ENCODE results near the gene RSRC1.
"Not testable (repeated sequence)": the region's sequence is repeated elsewhere in the genome, so short reads cannot be mapped to it uniquely, and the experiment has no call there.

The RSRC1 gene

DNA sequence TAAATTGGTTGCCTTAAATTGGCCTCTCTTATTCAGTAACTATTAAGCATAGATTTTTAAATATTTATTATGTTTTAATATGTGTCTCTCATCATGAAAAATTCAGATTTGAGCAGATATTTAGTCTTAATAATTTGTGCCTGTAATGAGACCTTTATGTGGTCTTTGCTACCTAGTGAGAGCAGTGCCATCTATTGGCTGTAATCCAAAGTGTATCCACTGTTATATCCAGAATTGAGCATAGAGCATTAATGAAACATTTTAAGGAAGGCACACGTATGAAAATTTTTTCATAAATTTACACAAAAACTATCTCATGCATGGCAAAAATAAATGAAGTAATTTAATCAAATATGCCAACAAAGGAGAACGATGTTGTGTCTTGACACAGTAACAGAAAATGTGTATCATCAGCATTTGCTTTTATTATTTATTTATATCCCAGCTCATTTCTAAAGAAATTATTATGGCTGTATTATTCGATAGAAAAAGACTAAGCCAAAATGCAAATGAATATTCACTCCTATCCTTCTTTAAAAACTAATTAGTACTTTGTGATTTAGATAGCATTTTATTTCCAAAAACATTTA is 203.5 kb downstream of the RSRC1 start:
- TF ChIP-seq, protein P1, sequence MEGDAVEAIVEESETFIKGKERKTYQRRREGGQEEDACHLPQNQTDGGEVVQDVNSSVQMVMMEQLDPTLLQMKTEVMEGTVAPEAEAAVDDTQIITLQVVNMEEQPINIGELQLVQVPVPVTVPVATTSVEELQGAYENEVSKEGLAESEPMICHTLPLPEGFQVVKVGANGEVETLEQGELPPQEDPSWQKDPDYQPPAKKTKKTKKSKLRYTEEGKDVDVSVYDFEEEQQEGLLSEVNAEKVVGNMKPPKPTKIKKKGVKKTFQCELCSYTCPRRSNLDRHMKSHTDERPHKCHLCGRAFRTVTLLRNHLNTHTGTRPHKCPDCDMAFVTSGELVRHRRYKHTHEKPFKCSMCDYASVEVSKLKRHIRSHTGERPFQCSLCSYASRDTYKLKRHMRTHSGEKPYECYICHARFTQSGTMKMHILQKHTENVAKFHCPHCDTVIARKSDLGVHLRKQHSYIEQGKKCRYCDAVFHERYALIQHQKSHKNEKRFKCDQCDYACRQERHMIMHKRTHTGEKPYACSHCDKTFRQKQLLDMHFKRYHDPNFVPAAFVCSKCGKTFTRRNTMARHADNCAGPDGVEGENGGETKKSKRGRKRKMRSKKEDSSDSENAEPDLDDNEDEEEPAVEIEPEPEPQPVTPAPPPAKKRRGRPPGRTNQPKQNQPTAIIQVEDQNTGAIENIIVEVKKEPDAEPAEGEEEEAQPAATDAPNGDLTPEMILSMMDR (IDR thresholded peaks at IDR 0.05): no peak
- H3K4me3 ChIP-seq: no peak overlapping the region
- H3K27ac ChIP-seq: no peak overlapping the region
- DNase-seq (ENCODE audit: low spot score): no peak

DNA sequence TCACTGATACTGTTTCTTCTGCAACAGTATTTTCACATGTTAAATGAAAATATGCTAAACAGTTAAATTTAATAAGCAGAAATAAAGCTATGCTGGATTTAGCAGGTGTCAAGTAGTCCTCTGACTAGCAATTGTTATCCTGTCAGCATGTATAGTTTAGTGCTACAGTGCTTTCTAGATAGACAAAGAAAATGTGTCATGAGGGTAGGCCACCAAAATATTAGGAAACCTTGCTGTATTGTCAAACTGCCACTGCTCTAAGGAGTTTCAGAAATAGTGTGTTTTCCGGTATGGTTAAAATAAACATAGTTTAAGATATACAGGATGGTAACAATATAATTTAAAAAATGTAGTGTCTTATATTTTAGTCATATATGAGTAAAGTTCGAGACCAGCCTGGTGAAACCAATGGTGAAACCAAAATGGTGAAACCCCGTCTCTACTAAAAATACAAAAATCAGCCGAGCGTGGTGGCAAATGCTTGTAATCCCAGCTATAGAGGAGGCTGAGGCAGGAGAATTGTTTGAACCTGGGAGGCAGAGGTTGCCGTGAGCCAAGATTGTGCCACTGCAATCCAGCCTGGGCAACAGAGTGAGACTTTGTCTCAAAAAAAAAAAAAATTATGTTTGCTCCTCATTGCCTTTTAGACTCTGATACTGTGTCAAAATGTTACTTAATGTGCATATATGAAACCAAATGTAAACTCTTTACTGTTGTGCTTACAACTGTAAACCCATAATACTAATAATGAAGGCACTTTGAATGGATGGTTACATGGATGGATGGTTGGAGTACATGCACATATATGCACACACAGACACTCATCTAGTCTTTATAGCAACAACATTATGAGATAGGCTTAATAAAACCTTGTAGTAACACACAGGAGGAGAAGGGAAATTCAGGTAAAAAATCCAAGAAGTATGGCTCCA is 204.8 kb downstream of the RSRC1 start:
- Histone ChIP-seq H3K27ac (no peak overlapping the region), H3K4me3 (no peak overlapping the region)
- TF ChIP-seq, protein P1 (IDR thresholded peaks at IDR 0.05): no peak
- DNase-seq (ENCODE audit: low spot score): no peak

GRCh38 chr3:158329696-158330441 is 220.0 kb downstream of the RSRC1 start:
- DNase-seq (ENCODE audit: low spot score); H3K27ac ChIP-seq: not testable (repeated sequence)
- peak overlapping the region; percentile 30 for H3K4me3 ChIP-seq

GRCh38 chr3:158330870-158331269 is 221.0 kb downstream of the RSRC1 start:
- no peak overlapping the region for H3K4me3 ChIP-seq
- TF ChIP-seq, protein P1 (IDR thresholded peaks at IDR 0.05): no peak
- no peak for DNase-seq (ENCODE audit: low spot score)
- no peak overlapping the region for H3K27ac ChIP-seq

DNA sequence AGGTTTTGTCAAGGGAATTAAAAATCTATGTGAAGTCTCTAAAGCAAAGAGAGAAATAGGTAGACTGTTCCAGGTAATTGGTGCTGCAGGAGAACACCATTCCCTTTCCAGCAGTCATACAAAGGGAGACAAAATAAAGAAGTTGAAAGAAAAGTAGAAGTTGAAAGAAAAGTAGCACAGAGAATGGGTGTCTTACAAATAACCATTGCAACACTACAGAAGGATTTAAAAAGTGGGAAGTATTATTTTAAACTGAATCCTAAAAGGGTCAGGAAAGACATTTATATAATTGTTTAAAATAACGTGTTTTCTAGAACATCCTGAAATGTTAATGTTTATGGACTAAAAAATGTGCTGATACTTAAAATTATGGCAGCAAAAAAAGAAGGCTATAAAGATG is 223.8 kb downstream of the RSRC1 start:
- no peak overlapping the region for H3K27ac ChIP-seq
- H3K4me3 ChIP-seq: no peak overlapping the region
- DNase-seq (ENCODE audit: low spot score): no peak
- TF ChIP-seq, protein P1 (IDR thresholded peaks at IDR 0.05): no peak

- no peak for DNase-seq (ENCODE audit: low spot score)
- Histone ChIP-seq H3K27ac (no peak overlapping the region), H3K4me3 (no peak overlapping the region)
- TF ChIP-seq, protein P1 (IDR thresholded peaks at IDR 0.05): no peak
Measured at GRCh38 chr3:158337110-158337509, 227.2 kb downstream of the RSRC1 start.

GRCh38 chr3:158339638-158340037 is 229.7 kb downstream of the RSRC1 start:
- TF ChIP-seq, protein P1 (IDR thresholded peaks at IDR 0.05): no peak
- no peak for DNase-seq (ENCODE audit: low spot score)
- Histone ChIP-seq H3K4me3 (no peak overlapping the region), H3K27ac (no peak overlapping the region)

DNA sequence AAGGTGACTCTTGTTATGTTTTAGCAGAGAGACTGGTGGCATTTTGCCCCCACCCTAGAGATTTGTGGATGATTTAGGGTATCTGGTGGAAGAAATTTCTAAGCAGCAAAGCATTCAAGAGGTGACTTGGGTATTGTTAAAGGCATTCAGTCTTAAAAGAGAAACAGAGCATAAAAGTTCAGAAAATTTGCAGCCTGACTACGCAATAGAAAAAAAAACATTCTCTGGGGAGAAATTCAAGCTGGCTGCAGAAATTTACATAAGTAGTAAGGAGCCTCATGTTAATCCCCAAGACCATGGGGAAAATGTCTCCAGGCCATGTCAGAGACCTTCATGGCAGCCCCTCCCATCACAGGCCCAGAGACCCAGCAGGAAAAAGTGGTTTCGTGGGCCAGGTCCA is 231.1 kb downstream of the RSRC1 start:
- not testable (repeated sequence) for DNase-seq (ENCODE audit: low spot score); H3K27ac ChIP-seq; H3K4me3 ChIP-seq
